Stomach (tissue), 9 donors: ENCODE results near the gene MLF1. TPM values are rescaled to one million over a fixed set of nuclear protein-coding genes. Genes with fewer than 3 reads are reported as not detected.

Experiments
- DNase-seq, 2 donors: peaks; one replicate each; pipeline versions ENCODE4 v3.0.0 to v3.0.0-alpha.2; 2013 to 2019
- H3K27ac ChIP-seq, 5 donors: fragments of 200-600 bp in 4 of 5; sonication (generic) in 4 of 5; one replicate each; pipeline ENCODE4 v1.5.1; 2013 to 2019; ENCODE audit warnings: mild to moderate bottlenecking in 1 of 5, moderate library complexity in 1 of 5
- H3K27me3 ChIP-seq, 3 donors: fragments of 200-600 bp; sonication (generic); one replicate each; pipeline ENCODE4 v1.5.1; 2017 to 2019; ENCODE audit warnings: mixed run types in 1 of 3
- H3K36me3 ChIP-seq, 4 donors: fragments of 200-600 bp; sonication (generic); 1 replicate in 3 of 4; 2 replicates in 1 of 4; pipeline ENCODE4 v1.5.1; 2016 to 2019
- H3K4me1 ChIP-seq, 4 donors: fragments of 200-600 bp; sonication (generic); one replicate each; pipeline ENCODE4 v1.5.1; 2016 to 2019
- H3K4me3 ChIP-seq, 4 donors: fragments of 200-600 bp; sonication (generic) in 3 of 4; one replicate each; pipeline ENCODE4 v1.5.1; 2016 to 2019; ENCODE audit warnings: mild to moderate bottlenecking in 1 of 4
- H3K9me3 ChIP-seq, 4 donors: fragments of 200-600 bp; sonication (generic); one replicate each; pipeline ENCODE4 v1.5.1; 2016 to 2019
- CTCF ChIP-seq, 7 experiments: fragments of 450-650 bp in 4 of 7; fragments of 200-600 bp in 3 of 7; sonication (generic) in 3 of 7; IDR thresholded peaks; one replicate each; pipeline ENCODE4 v1.5.1; 2016 to 2019; ENCODE audit warnings: antibody characterized with exemption in 7 of 7, control low read depth in 2 of 7, mild to moderate bottlenecking in 1 of 7
- EP300 ChIP-seq: sonication (generic); formaldehyde crosslinking; IDR thresholded peaks from one replicate; pipeline ENCODE4 v1.6.1; 2017; ENCODE audit warnings: antibody characterized with exemption
- POLR2A ChIP-seq, 4 donors: fragments of 450-650 bp; IDR thresholded peaks; one replicate each; pipeline ENCODE4 v1.6.1; 2016; ENCODE audit warnings: antibody characterized with exemption in 4 of 4, control low read depth in 2 of 4, mild to moderate bottlenecking in 1 of 4, moderate library complexity in 1 of 4
- POLR2AphosphoS5 ChIP-seq, 3 donors: sonication (generic); formaldehyde crosslinking; IDR thresholded peaks; one replicate each; pipeline ENCODE4 v1.6.1; 2016; ENCODE audit warnings: antibody characterized with exemption in 3 of 3
- WGBS, 5 donors: extraction: QIAGEN DNeasy Blood & Tissue Kit in 3 of 5; methylation state at CpG; one replicate each; pipeline versions ENCODE4 v1.1.5 to v1.1.7; 2013 to 2018; 5-methylcytosine and 5-hydroxymethylcytosine counted together
- intact Hi-C: fragments of 100-400 bp; cut with DNase I; formaldehyde crosslinking; loops from one replicate; pipeline ENCODE4 v1.15.1; 2023; ENCODE audit warnings: low total_unique reads
- polyA plus RNA-seq, 3 donors: library from polyadenylated mRNA; stranded (reverse); fragments of 200-250 nt; gene quantifications; one replicate each; pipeline ENCODE4 v1.2.3, GENCODE V29; 2013
- total RNA-seq, 5 donors: library from RNA; depleted of rRNA; stranded (reverse); fragments of >200 nt; gene quantifications; one replicate each; pipeline versions ENCODE4 v1.1.0 to v1.2.3, GENCODE V29; 2014 to 2016
- donor health status: healthy with polysubstance abuse.
- donor health status: Bipolar disorder and iron deficiency.
- donor health status: healthy.

MLF1 gene
- total and polyA plus RNA-seq, 8 donors, result 1.3 to 18.6 (median 5.8) TPM

- intact Hi-C loops, result no loop called here
- Histone ChIP-seq H3K4me3 (no peak overlapping the region), H3K9me3 (peaks cover 0 to 28% (median 9%) of the 10 kb centered on the region in 4 donors), H3K4me1 (no peaks in the 10 kb centered on the region), H3K27ac (no peak overlapping the region), H3K36me3 (no peaks in the 10 kb centered on the region), H3K27me3 (no peaks in the 10 kb centered on the region)
- WGBS, 5 donors, result 35 to 79% (median 54%) methylated on average over 1 of the region's 1 CpG
- no peak for TF ChIP-seq POLR2A (IDR thresholded peaks at IDR 0.05)
- no peak for TF ChIP-seq CTCF (IDR thresholded peaks at IDR 0.05)
- no peak for DNase-seq
These were observed 47.2 kb downstream of the MLF1 start for GRCh38 chr3:158617982-158618875.

GRCh38 chr3:158625881-158626280 lies 54.9 kb downstream of the MLF1 start:
- H3K9me3 ChIP-seq, result peaks cover 0 to 8% (median 3%) of the 10 kb centered on the region in 4 donors
- H3K27ac ChIP-seq, result no peak overlapping the region
- DNase-seq, result no peak
- WGBS, 5 donors, result 0 to 91% (median 47%) methylated on average over 1 of the region's 1 CpG
- intact Hi-C loops, result no loop called here
- H3K27me3 ChIP-seq, result no peaks in the 10 kb centered on the region
- no peaks in the 10 kb centered on the region for H3K36me3 ChIP-seq
- no peak overlapping the region for H3K4me3 ChIP-seq
- H3K4me1 ChIP-seq, result no peaks in the 10 kb centered on the region
- TF ChIP-seq CTCF (IDR thresholded peaks at IDR 0.05) (no peak), EP300 (no peak), POLR2AphosphoS5 (IDR thresholded peaks at IDR 0.05) (no peak), POLR2A (IDR thresholded peaks at IDR 0.05) (no peak)

- no peaks in the 10 kb centered on the region for H3K36me3 ChIP-seq
- no peak for DNase-seq
- H3K27ac ChIP-seq, result no peak overlapping the region
These were observed 61.0 kb downstream of the MLF1 start for GRCh38 chr3:158631981-158632380.

GRCh38 chr3:158640646-158641045 lies 69.7 kb downstream of the MLF1 start:
- H3K4me1 ChIP-seq, result peaks cover 6 to 12% (median 9%) of the 10 kb centered on the region in 4 donors
- intact Hi-C loops, result no loop called here
- DNase-seq, result no peak
- 77 to 89% (median 84%) methylated on average over 7 of the region's 7 CpGs for WGBS, 5 donors
- no peaks in the 10 kb centered on the region for H3K27me3 ChIP-seq
- no peak overlapping the region for H3K4me3 ChIP-seq
- no peaks in the 10 kb centered on the region for H3K36me3 ChIP-seq
- H3K27ac ChIP-seq, result no peak overlapping the region
- TF ChIP-seq POLR2AphosphoS5 (IDR thresholded peaks at IDR 0.05) (no peak), CTCF (IDR thresholded peaks at IDR 0.05) (no peak), POLR2A (IDR thresholded peaks at IDR 0.05) (no peak)
- H3K9me3 ChIP-seq, result no peaks in the 10 kb centered on the region

More at GRCh38 chr3:158631981-158632380, 61.0 kb downstream of the MLF1 start:
- intact Hi-C loops, result no loop called here
- no peaks in the 10 kb centered on the region for H3K4me1 ChIP-seq
- TF ChIP-seq POLR2AphosphoS5 (IDR thresholded peaks at IDR 0.05) (no peak), EP300 (no peak), CTCF (IDR thresholded peaks at IDR 0.05) (no peak), POLR2A (IDR thresholded peaks at IDR 0.05) (no peak)
- H3K9me3 ChIP-seq, result no peaks in the 10 kb centered on the region
- H3K27me3 ChIP-seq, result no peaks in the 10 kb centered on the region
- H3K4me3 ChIP-seq, result no peak overlapping the region
